GM19324 (cell line): ENCODE results near the gene FGG.

ENCODE experiments used
- ATAC-seq: cut with Tn5 transposase; IDR thresholded peaks from one replicate; pipeline ENCODE4 v1.9.1; 2021; ENCODE audit warnings: mild to moderate bottlenecking, moderate library complexity; ENCODE audit not compliant: unreplicated experiment, low FRiP score

Gene FGG

DNA sequence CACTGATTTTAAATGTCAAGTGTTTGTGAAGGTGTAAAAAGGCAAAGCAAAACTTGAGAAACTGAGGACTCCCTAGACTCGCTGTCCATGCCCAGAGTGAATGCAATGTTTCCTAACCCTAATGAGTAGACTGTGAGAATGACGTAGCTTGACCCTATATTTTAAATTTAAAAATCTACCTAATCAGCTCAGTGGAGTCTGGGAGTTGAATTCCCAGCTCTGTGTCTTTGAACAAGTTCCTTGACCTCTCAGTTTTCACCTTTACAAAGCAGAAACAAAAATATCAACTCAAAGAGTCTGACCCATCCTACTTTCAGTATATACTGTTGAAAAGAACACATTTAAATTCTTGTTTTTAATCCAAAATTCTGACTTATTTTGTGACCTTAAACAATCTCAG lies 24.3 kb downstream of the FGG start:
- no peak for ATAC-seq

DNA sequence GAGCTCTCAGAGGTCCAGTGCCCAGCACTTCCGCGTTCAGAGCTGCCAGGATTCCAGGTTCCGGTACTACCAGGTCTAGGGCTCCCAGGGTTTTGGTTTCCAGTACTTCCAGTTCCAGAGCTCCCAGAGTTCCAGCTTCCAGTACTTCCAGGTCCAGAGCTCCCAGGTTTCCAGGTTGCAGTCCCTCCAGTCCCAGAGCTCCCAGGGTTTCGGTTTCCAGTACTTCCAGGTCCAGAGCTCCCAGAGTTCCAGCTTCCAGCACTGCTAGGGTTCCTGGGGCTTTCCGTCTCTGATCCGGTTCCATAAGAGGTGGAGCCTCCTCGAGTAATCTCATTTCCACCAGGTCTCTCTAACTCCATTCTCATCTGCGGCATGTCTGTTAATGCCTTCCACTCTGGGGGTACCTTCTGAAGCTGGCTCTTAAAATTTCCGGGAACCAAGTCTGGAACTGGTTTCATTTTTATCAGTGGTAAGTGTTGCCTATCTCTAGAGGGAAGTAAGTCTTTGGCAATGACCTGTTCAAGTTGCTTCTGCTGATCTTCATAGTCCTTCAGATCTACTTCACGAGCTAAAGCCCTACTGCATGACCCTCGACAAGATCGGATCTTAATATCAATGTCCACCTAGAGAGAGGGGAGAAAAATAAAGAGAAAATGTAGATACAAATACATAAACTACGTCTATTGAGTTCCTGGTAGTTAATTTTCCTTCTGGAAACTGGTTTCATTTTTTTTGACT lies 26.0 kb downstream of the FGG start:
- no peak for ATAC-seq

DNA sequence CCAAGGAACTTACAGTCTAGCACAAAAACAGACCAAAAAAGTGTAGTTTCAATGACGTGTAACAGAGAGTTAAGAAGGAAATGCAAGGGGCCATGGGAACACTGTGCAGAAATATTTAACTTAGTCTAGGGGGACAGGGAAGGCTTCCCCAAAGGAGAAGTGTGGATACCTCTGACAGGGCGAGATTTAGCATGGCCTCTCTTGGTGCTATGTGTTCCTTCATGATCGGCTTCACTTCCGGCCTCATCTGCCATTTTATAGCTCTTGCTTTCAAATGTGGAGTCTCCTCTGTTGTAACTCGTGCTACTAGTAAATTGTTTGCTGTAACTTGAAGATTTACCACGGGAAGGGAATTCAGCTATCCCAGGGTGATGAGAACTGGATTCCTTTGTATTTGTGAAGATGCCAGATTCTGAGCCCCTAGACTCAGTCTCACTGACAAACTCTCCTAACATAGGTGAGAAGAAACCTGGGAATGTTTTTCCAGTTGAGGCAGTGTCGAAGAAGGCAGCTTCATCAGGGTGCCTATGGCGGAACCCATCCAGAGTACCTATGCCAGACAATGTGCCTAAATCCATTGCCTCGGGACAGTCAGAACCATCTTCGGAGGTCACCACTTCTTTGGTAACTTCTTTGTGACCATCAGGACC lies 27.0 kb downstream of the FGG start:
- ATAC-seq = no peak

DNA sequence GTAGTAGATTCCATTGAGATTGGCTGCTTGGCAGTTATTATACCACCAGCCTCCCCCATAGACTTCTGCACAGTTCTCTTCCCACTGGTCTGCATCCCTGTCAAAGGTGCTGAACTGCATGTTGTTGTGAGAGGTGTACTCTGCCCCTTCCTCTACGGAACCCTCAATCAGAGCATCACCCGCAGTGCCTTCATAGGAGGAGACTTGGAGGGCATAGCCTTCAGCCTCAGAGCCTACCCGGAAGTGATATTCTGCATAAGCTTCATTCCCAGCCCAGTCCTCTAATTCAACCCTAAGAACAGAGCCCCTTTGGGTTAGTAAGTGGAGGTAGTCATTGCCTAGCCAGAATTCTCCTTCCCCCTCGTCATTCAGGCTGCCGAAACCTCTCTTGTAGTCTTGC lies 28.2 kb downstream of the FGG start:
- ATAC-seq = no peak

DNA sequence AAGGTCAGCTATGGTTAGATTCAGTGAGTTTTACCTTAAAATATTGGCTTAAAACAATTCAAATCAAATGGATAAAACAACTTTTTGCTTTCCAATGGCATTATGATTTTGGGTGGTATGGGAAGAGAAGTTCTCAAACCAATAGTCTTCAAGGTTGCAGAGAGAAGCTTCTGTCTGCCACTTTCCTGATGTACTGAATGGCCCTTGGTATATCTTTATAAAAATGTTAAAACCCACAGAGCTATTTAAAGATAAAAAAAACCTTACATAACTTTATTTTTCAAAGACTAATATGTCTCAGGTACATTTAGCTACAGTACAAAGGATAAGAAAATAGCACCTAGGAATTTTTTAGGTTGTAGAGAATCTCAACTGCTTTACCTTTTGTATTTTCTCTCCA lies 28.8 kb downstream of the FGG start:
- no peak for ATAC-seq

DNA sequence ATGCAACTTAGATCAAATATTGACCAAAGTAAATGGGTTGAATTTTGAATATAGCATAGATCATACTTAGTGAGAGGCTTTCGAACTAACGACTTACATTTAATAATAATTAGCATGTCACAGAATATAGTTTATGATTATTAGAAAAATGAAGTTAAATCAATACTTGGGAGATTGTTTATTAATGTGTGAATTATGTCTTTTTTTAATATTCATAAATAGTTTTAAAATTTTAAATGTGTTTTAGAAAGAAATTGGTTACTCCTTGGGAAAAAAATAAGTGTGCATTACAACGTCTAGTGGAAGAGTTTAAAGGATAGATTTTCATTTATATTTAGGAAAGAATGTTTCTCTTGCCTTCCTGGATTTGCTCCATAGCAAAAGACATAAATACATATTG lies 29.2 kb downstream of the FGG start:
- no peak for ATAC-seq

DNA sequence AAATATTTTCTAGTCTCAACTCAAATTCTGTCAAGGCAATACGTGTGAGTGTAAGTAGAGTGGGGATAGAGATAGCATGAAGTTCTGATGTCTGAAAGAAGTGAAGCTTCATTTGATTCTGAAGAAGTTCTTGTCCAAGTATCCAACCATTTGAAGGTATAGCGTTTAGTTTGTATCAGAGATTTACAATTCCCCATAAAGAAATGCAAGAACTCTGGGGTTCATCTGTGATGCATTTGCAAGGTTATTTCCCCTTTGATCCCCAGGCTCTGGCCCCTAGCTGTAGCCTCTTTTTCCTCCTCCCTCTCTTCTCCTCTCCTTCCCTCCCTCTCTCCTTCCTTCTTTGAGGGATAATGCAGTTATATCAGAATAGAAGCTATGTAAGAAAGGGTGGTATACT lies 29.7 kb downstream of the FGG start:
- ATAC-seq = no peak

DNA sequence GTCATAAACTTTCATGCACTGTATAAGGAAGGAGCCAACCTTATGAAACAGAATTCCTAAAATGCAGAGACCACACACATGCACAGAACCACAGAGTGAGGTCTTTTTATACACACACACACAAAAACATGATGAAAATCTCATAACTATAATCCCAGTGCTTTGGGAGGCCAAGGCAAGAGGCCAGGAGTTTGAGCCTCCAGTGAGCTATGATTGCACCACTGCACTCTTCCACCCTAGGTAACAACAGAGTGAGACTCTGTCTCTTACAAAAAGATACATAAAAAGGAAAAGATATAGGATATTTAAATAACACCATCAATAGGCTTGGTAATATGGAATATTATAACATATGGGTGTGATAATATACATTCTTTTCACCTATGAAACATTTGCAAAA lies 32.5 kb downstream of the FGG start:
- ATAC-seq = no peak

DNA sequence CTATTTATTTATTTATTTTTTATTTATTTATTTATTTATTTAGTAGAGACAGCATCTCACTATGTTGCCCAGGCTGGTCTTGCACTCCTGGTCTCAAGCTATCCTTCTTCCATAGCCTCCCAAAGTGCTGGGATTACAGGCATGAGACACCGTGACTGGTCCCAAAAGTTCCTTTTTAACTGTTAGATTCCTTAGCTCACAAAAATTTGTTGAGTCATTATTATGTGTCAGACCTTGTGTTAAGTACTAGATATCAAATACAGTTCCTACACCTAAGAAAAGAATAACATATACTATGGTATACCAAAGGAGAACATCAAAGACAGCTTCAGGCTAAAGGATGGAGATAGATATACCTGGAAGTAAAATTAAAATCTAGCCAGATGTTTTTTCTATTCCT lies 33.5 kb downstream of the FGG start:
- no peak for ATAC-seq

DNA sequence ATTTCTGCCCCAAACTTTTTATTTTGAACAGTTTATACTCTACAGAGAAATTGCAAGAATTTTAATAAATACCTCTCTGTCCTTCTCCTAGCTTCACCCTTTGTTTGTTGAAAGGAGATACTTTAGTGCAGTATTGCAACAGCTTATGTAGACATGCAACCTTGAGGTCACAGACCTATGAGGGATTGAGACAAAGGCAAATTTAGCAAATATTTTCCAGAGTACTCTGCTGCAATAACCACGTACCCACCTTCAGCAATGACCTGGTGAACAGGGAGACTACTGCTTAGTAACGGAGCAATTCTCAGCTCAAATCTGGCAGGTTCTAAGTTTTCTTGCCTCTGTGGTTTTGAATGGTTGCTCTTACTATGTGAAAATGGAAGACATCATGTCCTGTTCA lies 35.1 kb downstream of the FGG start:
- ATAC-seq = no peak

DNA sequence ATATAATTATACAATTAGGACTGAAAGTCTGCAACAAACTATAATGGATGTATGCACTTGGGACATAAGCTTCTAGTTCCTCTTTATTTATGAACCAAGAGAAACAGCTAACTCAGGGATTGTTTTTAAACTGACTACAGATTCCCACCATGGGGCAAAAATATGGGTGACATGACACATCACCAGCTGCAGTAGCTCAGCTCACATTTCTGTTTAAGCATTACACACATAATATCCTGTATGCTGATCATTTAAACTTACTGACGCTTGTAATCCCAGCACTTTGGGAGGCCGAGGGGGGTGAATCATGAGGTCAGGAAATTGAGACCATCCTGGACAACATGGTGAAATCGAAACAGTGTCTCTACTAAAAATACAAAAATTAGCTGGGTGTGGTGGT lies 38.1 kb downstream of the FGG start:
- ATAC-seq = no peak

DNA sequence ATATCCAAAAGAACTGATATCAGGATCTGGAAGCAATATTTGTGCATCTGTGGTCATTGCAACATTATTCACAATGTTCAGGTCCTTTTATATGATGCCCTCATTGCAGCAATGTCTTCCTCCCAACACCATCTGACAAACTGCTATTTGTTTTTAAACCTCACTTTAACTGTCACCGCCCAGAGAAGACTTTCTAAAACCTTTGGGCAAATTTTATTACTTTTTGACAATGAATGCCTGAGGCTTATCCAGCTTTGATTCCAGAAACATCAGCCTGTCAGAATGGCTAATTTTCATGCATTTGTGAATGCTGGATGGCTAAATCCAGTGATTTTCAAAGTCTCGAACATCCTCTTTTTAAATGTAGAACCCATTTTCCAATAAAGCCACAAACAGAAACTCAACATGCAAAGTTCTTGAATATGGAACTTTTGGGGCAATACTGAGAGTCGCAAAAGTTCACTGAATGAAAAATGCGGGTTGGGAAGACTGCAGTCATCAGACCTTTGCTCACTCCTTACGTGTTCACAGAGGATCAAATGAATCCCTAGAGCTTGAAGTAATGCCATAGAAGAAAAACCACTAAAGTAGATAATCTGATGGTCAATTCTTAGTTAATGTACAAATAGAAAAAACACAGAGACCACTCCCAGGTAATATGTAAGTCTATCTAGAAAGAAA lies 39.1 kb downstream of the FGG start:
- no peak for ATAC-seq

DNA sequence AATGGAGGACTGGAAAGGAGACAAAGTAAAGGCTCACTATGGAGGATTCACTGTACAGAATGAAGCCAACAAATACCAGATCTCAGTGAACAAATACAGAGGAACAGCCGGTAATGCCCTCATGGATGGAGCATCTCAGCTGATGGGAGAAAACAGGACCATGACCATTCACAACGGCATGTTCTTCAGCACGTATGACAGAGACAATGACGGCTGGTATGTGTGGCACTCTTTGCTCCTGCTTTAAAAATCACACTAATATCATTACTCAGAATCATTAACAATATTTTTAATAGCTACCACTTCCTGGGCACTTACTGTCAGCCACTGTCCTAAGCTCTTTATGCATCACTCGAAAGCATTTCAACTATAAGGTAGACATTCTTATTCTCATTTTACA lies 42.9 kb downstream of the FGG start:
- ATAC-seq = no peak

DNA sequence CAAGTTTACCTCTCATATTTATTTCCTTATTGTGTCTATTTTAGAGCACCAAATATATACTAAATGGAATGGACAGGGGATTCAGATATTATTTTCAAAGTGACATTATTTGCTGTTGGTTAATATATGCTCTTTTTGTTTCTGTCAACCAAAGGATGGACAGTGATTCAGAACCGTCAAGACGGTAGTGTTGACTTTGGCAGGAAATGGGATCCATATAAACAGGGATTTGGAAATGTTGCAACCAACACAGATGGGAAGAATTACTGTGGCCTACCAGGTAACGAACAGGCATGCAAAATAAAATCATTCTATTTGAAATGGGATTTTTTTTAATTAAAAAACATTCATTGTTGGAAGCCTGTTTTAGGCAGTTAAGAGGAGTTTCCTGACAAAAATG lies 43.4 kb downstream of the FGG start:
- no peak for ATAC-seq

DNA sequence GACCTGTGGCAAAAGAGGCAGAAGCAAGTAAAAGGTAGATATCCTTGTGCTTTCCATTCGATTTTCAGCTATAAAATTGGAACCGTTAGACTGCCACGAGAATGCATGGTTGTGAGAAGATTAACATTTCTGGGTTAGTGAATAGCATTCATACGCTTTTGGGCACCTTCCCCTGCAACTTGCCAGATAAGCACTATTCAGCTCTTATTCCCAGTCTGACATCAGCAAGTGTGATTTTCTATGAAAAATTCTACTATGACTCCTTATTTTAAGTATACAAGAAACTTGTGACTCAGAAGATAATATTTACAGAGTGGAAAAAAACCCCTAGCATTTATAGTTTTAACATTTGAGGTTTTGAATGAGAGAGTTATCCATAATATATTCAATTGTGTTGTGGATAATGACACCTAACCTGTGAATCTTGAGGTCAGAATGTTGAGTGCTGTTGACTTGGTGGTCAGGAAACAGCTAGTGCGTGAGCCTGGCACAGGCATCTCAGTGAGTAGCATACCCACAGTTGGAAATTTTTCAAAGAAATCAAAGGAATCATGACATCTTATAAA lies 45.7 kb downstream of the FGG start:
- no peak for ATAC-seq

DNA sequence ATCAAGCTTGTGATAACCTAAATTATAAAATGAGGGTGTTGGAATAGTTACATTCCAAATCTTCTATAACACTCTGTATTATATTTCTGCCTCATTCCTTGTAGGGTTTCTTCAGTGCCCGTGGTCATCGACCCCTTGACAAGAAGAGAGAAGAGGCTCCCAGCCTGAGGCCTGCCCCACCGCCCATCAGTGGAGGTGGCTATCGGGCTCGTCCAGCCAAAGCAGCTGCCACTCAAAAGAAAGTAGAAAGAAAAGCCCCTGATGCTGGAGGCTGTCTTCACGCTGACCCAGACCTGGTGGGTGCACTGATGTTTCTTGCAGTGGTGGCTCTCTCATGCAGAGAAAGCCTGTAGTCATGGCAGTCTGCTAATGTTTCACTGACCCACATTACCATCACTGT lies 46.8 kb downstream of the FGG start:
- ATAC-seq = no peak

DNA sequence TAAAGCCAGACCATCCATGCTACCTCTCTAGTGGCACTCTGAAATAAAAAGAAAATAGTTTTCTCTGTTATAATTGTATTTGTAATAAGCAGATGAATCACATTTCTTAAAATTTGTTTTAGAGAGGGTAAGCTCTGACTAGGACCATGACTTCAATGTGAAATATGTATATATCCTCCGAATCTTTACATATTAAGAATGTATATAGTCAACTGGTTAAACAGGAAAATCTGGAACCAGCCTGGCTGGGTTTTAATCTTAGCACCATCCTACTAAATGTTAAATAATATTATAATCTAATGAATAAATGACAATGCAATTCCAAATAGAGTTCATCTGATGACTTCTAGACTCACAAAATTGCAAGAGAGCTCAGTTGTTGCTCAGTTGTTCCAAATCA lies 48.1 kb downstream of the FGG start:
- ATAC-seq = no peak

DNA sequence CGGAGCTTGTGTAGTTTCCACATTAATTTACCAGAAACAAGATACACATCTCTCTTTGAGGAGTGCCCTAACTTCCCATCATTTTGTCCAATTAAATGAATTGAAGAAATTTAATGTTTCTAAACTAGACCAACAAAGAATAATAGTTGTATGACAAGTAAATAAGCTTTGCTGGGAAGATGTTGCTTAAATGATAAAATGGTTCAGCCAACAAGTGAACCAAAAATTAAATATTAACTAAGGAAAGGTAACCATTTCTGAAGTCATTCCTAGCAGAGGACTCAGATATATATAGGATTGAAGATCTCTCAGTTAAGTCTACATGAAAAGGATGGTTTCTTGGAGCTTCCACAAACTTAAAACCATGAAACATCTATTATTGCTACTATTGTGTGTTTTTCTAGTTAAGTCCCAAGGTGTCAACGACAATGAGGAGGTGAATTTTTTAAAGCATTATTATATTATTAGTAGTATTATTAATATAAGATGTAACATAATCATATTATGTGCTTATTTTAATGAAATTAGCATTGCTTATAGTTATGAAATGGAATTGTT lies 49.7 kb downstream of the FGG start, which contains the start of gene FGB:
Gene FGB, plus strand, starts transcription at position 315 of the 558 bp plus-strand sequence. Its CDS starts 8 bp downstream, at position 323.
- ATAC-seq = no peak

DNA sequence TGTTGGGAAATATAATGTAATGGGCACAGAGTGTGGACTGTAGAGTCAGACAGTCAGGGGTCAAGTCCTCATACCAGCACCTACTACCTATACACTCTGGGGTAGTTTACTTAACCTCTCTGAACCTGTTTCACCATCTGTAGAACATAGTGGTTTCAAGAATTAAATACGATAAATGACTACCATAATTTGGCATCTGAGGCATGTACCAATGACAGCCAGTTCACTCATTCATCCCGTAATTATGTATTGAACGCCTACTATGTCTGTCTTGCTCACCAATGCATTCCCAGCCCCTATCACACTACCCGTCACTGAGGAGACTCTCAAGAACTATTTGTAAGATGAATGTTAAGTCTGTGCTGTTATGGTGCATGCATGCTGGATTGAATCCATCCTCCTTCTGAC lies 51.6 kb downstream of the FGG start:
- ATAC-seq = no peak

DNA sequence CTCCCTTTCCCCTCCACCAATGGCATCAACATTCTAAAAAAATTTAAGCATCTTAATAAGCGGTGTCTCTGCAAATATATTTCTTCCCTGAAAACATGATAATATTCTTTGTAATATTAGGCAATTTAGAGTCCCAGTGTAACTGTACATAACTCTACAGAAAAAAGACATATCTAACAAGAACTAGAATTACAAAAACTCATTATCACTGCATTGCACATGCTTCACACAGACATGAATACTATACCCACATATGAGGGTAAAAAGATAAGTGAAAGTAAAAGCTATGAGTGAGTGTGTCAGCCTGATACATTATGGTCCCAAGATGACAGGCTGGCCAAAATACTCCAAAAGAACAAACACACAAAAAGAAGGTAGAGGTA lies 52.0 kb downstream of the FGG start:
- no peak for ATAC-seq
